Activated naive CD4-positive, alpha-beta T cell treated with anti-CD3 and anti-CD28 coated beads, Interleukin-2, amount 50 U/mL, for 16 hours (primary cell): ENCODE measurements around the gene TMEM98.
"Not testable (repeated sequence)": the region's sequence is repeated elsewhere in the genome, so short reads cannot be mapped to it uniquely, and the experiment has no call there.

ENCODE experiments used
- DNase-seq: peaks from one replicate; pipeline ENCODE4 v3.0.0-alpha.2; 2020

The TMEM98 gene

DNA sequence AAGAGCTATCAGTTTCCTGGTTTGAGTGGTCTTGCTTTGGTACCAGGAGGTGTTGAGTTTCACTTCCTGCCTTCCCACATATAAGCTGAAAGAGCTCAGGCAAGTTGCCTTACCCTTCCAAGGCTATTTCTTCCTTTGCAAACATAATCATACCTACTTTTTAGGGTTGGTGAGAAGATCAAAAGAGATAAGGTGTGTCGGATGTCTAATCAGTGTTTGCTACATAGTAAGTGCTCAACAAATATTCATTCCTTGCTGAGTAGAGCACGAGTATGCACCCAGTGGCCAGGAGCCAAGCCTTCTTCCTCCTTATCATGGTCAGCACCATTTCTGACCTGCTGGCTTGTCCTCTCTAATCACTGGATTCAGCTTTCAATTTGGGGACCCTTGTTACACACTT lies 12.7 kb upstream of the TMEM98 start:
- no peak for DNase-seq

DNA sequence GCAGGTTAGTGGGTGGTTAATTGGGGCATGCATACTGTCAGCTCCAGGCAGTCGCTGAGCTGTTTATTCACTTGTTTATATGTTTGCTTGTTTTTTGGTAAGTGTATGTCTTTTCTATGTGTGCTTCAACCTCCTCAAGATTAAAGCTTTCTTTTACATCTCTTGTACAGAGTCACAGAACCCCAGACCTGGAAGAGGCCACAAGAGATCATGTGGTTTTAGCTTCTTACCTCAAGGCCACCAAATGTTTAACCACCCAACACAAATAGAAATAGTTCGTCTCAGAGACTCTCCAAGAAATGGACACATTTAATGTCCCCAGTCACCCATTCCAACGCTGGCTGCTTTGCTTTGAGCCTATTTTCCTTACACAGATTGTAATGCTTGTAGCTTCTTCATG lies 11.8 kb upstream of the TMEM98 start:
- no peak for DNase-seq

DNA sequence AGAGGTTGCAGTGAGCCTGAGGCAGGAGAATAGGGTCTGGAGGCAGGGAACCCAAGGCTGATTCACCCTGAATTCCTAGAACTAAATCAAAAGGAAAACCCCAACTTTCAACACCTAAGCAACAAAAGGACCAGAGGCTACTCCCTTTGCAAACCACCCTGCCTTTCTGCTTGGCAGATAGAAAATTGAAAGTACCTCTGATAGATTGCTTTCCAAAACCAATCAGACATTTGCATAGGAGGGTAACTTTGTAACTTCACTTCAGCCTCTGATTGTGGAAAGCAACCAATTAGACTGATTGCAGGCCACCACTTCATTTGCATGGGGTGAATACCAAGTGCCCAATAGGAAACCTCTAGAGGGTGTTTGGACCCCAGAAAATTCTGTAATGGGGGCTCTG lies 10.9 kb upstream of the TMEM98 start:
- DNase-seq: no peak

DNA sequence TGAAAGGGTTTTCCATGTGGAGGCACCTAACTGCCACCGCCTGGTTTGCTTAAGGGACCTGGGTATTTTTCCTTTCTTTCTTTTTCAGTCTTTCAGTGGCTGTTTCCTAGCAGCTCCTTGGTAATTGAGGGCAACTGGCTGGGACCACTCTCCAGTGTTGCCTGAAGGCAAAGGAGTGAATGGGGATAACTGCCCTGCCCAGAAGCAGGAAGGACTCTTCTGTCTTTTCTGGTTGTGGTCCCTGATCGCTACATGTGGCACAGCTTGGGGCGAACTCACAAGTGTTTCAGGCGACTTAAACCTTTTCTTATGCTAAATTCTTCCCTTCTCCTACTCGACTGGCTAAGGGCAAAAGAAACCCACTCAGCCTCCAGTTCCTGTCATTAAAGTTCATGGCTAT lies 10.1 kb upstream of the TMEM98 start:
- DNase-seq: no peak

DNA sequence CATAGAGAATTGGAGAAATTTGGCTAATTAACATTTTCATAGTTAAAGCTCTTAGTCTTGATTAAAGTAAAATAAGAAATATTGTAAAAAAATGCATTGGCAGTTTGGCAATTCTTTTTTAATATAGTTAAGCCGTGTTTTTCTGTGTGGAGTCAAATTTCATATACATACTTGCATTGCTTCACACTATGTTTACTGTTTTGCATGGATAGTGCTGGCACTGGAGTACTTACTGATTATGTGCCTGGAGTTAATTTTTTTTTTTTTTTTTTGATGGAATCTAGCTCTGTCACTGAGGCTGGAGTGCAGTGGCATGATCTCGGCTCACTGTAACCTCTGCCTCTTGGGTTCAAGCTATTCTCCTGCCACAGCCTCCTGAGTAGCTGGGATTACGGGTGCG lies 8.1 kb upstream of the TMEM98 start:
- DNase-seq: not testable (repeated sequence)

DNA sequence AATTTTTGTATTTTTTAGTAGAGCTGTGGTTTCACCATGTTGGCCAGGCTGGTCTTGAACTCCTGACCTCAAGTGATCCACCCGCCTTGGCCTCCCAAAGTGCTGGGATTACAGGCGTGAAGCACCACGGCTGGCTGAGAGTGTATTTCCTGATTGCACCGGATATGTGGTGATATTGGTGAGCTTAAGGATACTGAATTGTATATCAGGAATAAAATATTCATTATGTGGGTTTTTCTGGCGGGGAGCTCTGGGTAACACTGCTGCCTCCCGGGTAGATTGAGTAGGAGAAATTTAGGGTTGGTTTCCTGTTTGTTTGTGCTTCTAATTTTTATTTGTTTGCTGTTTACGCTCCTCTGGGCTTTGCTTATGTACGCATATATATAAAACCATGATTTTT lies 7.7 kb upstream of the TMEM98 start:
- no peak for DNase-seq

DNA sequence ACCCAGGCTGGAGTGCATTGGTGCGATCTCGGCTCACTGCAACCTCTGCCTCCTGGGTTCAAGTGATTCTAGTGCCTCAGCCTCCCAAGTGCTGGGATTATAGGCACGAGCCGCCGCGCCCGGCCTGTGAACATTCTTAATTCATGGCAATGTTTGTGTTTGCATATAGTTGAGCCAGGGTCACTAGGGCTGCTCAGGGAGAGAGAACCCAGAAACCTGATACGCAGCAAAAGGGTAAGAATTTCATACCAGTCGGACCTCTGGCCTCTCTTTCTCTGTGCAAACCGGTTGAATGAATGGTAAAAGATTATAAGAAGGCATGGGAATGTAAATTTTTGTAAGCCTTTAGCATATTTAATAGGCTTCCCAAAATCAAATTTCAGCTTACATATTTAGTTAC lies 6.9 kb upstream of the TMEM98 start:
- no peak for DNase-seq

DNA sequence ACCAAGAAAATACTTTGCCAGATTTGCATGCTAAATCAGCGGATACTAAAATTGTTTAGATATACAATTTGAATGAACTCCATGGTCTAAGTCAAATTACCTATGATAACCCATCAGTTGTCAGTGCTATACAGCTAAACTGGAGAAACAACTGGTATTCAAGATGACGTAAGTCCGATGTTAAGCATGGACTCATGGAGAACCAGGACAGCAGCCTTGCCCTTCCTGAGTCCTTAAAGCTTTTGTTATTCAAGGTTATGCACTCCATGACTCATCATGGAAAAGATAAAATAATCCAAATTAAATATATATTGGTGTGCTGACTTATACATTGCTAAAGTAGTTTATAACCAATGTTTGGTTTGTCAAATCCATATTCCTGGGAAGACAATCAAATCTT lies 4.0 kb upstream of the TMEM98 start:
- DNase-seq: not testable (repeated sequence)

DNA sequence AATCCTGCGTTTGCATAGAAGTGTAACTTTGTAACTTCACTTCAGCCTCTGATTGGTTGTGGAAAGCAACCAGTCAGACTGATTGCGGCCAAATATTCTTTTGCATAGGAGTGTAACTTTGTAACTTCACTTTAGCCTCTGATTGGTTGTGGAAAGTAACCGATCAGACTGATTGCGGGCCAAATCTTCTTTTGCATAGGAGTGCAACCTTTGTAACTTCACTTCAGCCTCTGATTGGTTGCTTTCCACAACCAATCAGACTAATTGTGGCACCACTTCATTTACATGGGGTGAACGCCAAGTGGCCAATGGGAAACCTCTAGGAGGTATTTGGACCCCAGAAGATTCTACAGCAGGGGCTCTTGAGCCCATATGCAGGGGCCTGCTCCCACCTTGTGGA lies 1.8 kb upstream of the TMEM98 start:
- DNase-seq: no peak

DNA sequence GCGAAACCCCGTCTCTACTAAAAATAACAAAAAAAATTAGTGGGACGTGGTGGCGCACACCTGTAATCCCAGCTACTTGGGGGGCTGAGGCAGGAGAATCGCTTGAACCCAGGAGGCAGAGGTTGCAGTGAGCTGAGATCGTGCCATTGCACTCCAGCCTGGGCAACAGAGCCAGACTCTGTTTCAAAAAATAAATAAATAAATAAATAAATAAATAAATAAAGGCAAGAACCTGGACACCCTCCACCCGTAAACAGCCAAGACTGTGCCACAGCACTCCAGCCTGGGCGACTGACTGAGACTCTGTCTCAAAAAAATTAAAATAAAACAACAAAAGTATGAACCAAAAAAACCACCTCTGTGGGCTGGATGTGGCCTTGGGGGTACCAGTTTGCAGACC lies 1.2 kb upstream of the TMEM98 start:
- DNase-seq: not testable (repeated sequence)

DNA sequence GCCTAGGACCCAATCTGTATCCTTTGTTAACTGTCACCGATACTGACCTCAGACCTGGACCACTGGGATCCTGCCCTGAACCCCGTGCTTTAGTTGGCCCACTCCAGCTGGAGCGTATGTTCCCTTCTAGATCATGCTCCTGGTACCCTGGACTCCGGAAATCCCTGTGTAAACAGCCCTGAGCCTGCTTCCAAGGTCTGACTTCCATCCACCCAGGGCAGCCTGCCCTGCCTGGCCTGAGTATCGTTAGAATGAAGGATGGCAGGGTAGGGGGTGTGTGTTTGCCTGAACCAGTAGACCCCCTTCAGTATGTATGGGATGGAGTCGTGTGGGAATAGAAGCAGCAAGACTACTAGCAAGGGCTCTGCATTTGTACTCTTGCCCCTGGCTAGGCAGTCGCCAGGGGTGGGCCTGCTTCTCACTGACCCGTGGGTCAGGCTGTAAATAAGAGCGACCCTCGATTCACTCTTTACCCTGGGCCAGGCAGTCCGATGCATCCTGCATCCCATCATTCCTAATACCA lies 691 bp upstream of the TMEM98 start:
- DNase-seq: no peak

DNA sequence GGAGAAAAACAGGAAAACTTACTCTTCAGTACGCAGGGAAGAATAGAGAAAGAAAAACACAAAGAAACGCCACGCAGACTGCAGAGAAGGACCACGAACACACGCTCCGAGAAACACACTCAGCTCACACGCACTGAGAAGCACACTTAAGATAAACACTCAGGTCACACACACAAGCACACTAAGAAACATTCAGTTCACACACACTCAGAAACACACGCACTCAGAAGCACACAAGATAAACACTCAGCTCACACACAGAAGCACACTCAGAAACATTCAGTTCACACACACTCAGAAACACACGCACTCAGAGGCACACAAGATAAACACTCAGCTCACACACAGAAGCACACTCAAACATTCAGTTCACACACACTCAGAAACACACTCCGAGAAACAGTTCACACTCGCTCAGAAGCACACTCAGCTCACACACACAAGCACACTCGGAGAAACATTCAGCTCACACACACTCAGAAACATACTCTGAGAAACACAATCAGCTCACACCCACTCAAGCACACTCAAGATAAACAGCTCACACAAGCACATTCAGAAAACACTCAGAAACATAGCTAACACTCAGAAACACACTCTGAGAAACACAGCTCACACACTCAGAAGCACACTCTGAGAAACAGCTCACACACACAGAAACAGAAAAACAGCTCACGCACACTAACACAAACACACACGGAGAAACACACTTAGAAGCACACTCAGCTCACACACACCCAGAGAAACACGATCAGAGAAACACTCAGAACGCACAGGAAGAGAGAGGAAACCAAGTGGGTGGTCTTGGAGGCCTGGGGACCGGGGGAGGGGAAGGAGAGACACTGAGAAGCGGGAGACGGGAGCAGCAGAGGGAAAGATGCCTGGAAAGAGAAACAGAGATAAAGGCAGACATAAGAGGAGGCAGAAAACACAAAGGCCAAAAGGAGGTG lies 908 bp downstream of the TMEM98 start:
- no peak for DNase-seq

DNA sequence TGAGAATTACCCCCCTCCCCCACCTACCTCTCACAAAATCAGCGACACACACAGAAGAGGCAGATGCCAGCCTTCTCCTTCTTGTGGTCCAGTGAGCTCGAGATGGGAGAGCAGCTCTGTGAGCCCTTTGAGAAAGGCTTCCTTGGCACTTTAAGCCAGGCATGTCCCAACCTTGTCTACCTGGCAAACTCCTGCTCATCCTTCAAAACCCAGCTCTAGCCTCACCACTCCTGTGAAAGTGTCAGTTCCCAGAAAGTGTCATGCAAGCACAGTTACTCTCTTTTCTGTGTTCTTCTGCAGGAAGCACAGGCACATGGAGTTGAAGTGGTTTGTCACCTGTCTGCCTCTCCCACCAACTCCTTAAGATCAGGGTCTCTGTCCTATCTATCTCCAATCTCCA lies 1.6 kb downstream of the TMEM98 start:
- DNase-seq: no peak

DNA sequence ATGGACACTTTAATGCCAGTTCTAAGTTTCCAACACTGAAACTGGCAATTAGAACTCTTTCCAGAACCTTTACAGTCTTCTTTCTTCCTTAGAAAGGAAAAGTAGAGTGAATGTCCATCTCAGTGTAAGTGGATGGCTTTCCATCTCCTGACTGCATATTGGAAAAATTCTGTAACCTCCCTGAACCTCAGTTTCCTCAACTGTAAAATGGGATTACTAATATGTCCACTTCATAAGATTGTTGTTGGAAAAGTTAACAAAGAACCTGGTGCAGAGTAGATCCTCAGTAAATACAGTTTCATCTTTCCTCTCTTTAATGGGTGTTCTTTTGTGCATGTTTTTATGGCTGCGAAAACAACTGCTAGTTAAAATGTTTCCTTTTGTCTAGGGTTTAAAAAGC lies 2.6 kb downstream of the TMEM98 start:
- no peak for DNase-seq

DNA sequence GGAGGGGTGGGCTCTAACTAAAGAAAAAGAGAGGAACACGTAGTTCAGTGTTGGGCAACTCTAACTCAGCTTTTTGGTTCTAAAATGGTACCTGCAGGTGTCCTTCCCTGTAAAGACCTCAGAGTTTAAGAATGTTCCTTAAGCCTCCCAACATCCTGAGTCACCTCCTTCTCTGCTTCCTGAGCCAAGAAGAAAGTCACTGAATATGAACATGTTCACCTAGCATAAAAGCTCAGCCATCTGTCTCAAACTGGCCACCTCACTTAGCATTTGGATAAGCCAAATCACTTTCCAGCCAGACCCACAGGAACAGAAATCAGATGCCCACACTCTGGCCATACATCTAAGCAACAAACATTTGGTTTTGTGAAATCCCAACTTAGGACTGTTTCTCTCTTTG lies 3.7 kb downstream of the TMEM98 start:
- no peak for DNase-seq

DNA sequence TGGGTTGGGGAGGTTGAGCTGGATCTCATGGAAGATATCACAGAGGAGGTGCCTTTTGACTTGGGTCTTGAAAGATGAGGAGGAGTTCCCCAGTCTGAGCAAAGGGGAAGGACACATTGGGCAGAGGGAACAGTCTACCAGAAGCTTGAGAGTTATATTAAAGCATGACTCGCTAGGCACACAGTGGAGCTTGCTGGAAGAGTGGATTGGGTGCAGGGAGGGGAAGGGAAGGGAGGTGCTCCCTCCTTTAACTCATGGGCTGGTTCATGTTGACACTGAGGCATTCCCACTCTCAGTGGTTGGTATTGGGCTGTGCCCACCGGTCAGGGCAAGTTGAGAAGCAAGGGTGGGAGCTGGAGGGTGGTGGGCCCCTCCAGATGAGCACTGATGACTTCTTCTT lies 5.9 kb downstream of the TMEM98 start:
- DNase-seq: no peak

DNA sequence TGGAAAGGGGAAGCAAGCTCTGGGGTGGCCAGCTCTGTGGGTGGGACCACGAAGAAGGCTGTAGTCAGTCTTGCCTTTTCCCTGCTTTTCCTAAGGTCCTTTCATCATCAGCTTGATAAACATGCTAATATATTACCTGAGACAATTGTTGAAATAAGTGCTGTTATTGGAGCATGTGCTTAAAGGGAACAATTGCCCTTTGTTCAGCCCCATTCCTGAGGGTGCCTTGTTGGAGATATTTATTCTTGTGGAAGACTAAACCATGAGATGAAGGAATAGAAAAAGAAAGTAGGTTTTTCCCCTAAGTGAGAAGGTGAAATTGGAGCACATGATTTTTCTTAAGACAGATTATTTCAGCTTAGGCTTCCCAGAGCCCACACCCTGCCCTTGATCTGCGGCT lies 7.8 kb downstream of the TMEM98 start:
- no peak for DNase-seq

DNA sequence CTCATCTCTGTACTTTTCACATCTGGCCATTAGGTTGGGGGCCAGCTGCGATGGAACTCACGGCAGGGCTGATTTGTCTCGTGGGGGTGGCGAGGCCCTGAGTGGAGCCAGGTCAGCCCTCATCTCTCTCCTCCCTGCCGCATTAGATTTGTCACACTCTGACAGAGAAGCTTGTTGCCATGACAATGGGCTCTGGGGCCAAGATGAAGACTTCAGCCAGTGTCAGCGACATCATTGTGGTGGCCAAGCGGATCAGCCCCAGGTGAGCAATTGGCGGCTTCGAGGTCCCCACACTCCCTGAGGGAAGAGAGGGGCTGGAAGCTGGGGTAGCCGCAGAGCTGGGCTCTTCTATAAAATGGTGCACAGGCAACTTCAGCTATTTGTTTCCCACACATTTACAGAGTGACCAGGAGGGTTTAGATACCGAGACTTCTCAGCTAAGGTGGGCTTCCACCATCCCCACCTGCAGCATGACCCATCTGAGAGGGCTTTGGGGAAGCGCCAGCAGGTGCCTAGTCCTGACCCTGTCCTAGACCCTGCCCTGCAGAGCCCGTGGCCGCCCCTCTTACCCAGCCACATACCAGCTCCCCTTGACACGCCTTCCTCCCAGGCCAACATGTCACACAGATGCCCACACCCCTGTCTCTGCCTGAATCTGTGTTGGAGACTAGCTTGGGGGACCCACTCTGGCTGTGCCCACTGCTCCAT lies 8.4 kb downstream of the TMEM98 start:
- DNase-seq: no peak

DNA sequence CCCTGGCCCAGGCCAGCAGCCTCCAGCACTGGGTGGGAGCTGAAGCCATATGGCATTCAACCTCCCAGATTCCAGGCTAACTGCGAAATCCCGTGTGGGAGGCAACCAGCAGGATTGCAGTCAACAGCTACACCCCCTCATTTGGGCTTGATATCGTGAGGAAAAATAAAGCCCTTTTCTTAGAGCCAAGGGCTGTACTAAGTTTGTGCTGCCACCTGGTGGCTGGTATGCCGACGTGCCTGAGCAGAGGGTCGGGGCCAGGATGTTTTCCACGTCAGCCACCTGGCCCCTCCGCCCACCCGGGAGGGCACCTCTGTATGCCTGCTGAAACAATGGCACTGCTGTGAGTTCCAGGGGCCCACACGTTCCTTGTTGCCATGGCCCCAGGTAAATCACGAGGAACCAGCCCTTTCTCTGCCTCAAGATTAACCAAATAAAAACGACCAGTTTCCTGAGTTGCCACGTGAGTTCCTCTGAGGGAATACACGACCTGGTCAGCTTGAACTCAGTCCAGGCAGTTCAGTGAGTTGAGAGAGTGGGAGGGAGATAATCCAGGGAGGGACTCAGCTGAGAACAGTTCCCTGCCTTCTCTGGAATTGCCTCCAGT lies 9.0 kb downstream of the TMEM98 start:
- DNase-seq: peak; percentile 69

DNA sequence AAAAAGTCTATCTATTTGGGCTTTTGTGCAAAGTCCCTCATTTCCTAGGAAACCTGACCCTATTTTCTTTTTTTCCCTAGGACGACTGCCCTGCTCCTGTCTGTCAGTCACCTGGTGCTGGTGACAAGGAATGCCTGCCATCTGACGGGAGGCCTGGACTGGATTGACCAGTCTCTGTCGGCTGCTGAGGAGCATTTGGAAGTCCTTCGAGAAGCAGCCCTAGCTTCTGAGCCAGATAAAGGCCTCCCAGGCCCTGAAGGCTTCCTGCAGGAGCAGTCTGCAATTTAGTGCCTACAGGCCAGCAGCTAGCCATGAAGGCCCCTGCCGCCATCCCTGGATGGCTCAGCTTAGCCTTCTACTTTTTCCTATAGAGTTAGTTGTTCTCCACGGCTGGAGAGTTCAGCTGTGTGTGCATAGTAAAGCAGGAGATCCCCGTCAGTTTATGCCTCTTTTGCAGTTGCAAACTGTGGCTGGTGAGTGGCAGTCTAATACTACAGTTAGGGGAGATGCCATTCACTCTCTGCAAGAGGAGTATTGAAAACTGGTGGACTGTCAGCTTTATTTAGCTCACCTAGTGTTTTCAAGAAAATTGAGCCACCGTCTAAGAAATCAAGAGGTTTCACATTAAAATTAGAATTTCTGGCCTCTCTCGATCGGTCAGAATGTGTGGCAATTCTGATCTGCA lies 12.9 kb downstream of the TMEM98 start:
- DNase-seq: no peak

DNA sequence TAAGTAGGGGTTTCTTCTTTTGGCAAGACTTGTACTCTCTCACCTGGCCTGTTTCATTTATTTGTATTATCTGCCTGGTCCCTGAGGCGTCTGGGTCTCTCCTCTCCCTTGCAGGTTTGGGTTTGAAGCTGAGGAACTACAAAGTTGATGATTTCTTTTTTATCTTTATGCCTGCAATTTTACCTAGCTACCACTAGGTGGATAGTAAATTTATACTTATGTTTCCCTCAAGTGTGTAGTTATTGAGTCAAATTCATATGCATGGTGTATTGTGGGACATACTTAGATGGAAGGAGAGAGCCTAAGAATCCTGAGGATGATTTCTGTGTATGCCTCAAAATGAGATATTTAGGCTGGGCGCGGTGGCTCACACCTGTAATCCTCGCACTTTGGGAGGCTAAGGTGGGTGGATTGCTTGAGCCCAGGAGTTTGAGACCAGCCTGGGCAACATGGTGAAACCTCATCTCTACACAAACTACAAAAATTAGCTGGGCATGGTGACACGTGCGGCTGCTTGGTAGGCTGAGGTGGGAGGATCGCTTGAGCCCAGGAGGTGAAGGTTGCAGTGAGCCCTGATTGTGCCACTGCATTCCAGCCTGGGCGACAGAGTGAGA lies 13.6 kb downstream of the TMEM98 start:
- no peak for DNase-seq

DNA sequence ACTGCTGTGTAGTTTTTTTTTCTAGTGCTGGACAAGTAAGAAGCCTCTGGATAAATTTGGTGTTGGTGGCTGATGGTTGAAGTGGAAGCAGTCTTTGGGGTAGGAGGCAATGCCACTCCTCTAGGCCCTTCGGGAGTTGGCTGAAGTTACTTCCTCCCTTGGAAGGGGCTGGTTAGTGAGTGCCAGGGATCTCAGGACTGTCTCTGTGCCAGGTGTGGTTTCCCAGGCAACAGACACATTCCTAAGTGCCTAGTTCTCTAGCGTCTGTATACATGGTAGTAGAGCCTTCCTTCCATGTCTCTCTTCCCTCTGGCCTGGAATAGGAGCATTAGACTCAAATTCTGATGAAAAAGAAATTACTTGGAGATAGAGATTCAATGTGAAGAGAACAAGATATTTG lies 15.3 kb downstream of the TMEM98 start:
- DNase-seq: no peak
